Choroid plexus epithelial cell (primary cell): ENCODE results near the gene GBF1.

Source experiments
- DNase-seq: peaks from one replicate; pipeline ENCODE4 v3.0.0-alpha.2; 2010; ENCODE audit warnings: low read depth
- H3K4me3 ChIP-seq: 2 replicates; pipeline ENCODE4 v1.5.1; 2011; ENCODE audit warnings: low read depth, mild to moderate bottlenecking, control low read depth, low read length, moderate library complexity
- TF ChIP-seq, protein P1 (sequence below): conservative IDR thresholded peaks from 2 replicates; pipeline ENCODE4 v1.5.1; 2011; ENCODE audit warnings: low read depth, mild to moderate bottlenecking, control low read depth, inconsistent platforms, low read length, moderate library complexity

GBF1 gene

DNA sequence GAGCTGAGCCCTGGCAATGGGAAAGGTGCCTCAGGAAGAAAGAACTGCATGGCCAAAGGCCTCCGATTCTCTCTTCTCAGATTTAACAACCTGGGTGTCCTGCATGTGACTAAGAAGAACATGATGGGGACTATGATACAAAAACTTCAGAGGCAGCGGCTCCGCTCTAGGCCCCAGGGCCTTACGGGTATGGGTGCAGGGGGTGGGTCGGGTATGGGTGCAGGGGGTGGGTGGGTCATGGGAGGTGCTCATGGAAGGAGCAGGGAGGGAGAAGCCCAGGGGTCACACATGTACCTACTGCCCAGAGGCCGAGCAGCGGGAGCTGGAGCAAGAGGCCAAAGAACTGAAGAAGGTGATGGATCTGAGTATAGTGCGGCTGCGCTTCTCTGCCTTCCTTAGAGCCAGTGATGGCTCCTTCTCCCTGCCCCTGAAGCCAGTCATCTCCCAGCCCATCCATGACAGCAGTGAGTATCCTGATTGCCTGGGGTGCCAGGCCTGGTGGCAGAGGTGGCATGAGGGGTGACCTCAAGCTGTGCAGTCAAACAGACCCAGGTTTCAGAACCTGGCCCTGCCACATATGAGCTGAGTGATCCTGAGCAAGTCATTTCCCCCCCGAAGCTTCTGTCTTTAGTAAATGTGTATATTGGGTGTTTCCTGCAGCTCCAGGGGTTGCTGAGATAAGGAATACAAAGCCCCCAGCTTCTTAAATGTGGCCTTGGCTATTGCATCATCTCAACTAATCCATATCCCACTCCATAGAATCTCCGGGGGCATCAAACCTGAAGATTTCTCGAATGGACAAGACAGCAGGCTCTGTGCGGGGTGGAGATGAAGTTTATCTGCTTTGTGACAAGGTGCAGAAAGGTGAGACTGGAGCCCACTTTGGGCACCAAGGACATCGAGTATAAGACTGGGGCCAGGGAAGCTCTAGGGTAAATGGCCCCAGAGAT lies 152.2 kb downstream of the GBF1 start:
- no peak for DNase-seq

DNA sequence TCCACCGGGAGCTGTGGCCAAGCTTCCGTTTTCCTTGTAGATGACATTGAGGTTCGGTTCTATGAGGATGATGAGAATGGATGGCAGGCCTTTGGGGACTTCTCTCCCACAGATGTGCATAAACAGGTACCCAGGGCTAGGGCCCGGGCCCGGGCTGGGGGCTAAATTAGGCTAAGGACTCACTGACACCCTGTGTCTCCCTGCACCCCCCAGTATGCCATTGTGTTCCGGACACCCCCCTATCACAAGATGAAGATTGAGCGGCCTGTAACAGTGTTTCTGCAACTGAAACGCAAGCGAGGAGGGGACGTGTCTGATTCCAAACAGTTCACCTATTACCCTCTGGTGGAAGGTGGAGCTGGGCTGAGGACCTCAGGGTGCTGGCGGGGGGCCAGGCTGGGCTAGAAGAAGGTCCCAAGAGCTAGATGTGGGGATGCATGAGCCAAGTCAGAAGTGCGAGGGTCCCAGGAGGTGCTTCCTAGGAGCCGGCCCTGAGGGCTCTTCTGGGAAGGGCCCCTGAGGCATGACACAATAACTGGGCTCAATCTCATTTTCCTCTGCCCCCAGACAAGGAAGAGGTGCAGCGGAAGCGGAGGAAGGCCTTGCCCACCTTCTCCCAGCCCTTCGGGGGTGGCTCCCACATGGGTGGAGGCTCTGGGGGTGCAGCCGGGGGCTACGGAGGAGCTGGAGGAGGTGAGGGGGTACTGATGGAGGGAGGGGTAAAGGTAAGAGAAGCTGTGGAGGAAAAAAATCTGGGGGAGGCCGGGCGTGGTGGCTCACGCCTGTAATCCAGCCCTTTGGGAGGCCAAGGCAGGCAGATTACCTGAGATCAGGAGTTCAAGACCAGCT lies 153.1 kb downstream of the GBF1 start:
- no peak overlapping the region for H3K4me3 ChIP-seq
- TF ChIP-seq, protein P1, sequence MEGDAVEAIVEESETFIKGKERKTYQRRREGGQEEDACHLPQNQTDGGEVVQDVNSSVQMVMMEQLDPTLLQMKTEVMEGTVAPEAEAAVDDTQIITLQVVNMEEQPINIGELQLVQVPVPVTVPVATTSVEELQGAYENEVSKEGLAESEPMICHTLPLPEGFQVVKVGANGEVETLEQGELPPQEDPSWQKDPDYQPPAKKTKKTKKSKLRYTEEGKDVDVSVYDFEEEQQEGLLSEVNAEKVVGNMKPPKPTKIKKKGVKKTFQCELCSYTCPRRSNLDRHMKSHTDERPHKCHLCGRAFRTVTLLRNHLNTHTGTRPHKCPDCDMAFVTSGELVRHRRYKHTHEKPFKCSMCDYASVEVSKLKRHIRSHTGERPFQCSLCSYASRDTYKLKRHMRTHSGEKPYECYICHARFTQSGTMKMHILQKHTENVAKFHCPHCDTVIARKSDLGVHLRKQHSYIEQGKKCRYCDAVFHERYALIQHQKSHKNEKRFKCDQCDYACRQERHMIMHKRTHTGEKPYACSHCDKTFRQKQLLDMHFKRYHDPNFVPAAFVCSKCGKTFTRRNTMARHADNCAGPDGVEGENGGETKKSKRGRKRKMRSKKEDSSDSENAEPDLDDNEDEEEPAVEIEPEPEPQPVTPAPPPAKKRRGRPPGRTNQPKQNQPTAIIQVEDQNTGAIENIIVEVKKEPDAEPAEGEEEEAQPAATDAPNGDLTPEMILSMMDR, result no peak
- DNase-seq, result no peak

More for the DNA sequence above, 152.2 kb downstream of the GBF1 start:
- TF ChIP-seq, protein P1, result no peak
- no peak overlapping the region for H3K4me3 ChIP-seq

DNA sequence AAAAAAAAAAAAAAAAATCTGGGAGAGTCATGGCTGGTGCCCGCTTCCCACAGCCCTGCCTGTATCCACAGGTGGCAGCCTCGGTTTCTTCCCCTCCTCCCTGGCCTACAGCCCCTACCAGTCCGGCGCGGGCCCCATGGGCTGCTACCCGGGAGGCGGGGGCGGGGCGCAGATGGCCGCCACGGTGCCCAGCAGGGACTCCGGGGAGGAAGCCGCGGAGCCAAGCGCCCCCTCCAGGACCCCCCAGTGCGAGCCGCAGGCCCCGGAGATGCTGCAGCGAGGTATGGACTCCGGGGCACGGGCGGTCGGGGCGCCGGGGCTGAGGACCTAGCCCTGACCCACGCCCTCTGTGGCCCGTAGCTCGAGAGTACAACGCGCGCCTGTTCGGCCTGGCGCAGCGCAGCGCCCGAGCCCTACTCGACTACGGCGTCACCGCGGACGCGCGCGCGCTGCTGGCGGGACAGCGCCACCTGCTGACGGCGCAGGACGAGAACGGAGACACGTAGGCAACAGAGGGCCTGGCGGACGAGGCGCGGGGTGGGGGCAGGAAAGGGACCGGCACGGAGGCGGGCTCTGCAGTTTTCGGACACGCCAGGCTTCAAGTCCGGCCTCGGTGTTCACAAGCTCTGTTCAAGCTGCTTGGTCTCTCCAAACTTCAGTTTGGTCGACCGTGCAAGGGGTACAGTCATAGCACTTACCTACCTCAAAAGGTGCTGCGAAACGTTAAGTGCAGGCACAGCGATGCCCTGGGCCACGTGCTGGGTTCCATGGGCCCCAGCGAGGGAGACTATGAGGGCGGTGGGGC lies 154.1 kb downstream of the GBF1 start:
- peak; percentile 89 for DNase-seq
- H3K4me3 ChIP-seq, result peak overlapping the region; percentile 66
- TF ChIP-seq, protein P1, result peak; percentile 71

DNA sequence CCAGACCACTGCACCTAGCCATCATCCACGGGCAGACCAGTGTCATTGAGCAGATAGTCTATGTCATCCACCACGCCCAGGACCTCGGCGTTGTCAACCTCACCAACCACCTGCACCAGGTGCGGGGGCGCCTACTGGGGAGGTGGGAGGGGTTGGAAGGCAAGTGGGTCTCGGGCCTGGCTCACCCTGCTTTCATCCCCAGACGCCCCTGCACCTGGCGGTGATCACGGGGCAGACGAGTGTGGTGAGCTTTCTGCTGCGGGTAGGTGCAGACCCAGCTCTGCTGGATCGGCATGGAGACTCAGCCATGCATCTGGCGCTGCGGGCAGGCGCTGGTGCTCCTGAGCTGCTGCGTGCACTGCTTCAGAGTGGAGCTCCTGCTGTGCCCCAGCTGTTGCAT lies 154.7 kb downstream of the GBF1 start:
- H3K4me3 ChIP-seq, result peak overlapping the region; percentile 66
- TF ChIP-seq, protein P1, result no peak
- DNase-seq, result no peak

DNA sequence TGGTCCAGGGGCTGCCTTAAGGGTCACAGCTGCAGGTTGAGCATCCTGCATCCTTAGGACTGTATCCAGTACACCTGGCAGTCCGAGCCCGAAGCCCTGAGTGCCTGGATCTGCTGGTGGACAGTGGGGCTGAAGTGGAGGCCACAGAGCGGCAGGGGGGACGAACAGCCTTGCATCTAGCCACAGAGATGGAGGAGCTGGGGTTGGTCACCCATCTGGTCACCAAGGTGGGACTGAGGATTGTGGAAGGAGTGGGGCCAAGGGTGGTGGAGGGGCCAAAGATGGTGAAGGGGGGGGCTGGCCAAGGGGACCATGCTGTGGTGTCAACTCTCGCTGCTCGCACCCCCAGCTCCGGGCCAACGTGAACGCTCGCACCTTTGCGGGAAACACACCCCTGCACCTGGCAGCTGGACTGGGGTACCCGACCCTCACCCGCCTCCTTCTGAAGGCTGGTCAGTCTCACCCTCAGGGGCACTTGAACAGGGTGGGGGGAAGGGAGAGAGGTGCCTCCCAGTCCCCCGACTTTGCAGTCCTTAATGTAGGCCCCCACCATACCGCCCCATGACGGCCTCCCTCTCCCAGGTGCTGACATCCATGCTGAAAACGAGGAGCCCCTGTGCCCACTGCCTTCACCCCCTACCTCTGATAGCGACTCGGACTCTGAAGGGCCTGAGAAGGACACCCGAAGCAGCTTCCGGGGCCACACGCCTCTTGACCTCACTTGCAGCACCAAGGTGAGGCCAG lies 155.4 kb downstream of the GBF1 start:
- TF ChIP-seq, protein P1, result no peak
- no peak overlapping the region for H3K4me3 ChIP-seq
- no peak for DNase-seq

DNA sequence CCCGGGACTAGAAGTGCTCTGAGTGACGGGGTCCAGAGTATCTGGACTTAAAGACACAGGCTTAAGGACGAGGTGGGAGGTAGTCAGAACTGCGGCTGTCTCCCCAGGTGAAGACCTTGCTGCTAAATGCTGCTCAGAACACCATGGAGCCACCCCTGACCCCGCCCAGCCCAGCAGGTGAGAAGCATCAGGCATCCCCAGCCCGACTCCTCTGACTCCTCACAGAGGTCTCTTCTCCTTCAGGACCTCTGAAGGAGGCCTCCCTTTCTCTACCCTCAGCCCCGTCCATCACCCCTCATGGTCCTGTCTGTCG lies 156.0 kb downstream of the GBF1 start:
- TF ChIP-seq, protein P1, result no peak
- no peak overlapping the region for H3K4me3 ChIP-seq
- DNase-seq, result no peak
